Measurements from ENCODE around the gene CDC42EP3.

- TF ChIP-seq CTCF (IDR thresholded peaks at IDR 0.05) = no peak
- TF ChIP-seq POLR2A (IDR thresholded peaks at IDR 0.05) = no peak
Measured at GRCh38 chr2:37639631-37640030, 31.8 kb downstream of the CDC42EP3 start.
